Measurements from ENCODE around the gene SAMD15.

The SAMD15 gene

GRCh38 chr14:77438596-77438995 is 61.4 kb downstream of the SAMD15 start:
- no peak for DNase-seq (ENCODE audit: insufficient read length, low spot score)
- FAIRE-seq, result no peak
- TF ChIP-seq POLR2AphosphoS5 (IDR thresholded peaks at IDR 0.05; ENCODE audit: low read depth, low read length) (no peak), POU2F2 (IDR thresholded peaks at IDR 0.05; ENCODE audit: low read depth, low read length) (no peak), SPI1 (IDR thresholded peaks at IDR 0.05; ENCODE audit: low read depth, low read length) (no peak)

GRCh38 chr14:77439861-77440260 is 62.7 kb downstream of the SAMD15 start:
- DNase-seq (ENCODE audit: insufficient read length, low spot score) (no peak), FAIRE-seq (no peak)
- no peak for TF ChIP-seq POLR2A (IDR thresholded peaks at IDR 0.05; ENCODE audit: low read depth, low read length)
- no peak for TF ChIP-seq SPI1 (IDR thresholded peaks at IDR 0.05; ENCODE audit: low read depth, low read length)

Measured in GM12891 (cell line).